GM18519 (cell line): Measurements from ENCODE around the gene TEX26.

Experiments used
- ATAC-seq: cut with Tn5 transposase; IDR thresholded peaks from one replicate; pipeline ENCODE4 v1.9.1; 2021; ENCODE audit warnings: mild to moderate bottlenecking, moderate library complexity; ENCODE audit not compliant: unreplicated experiment, low FRiP score

TEX26 gene

DNA sequence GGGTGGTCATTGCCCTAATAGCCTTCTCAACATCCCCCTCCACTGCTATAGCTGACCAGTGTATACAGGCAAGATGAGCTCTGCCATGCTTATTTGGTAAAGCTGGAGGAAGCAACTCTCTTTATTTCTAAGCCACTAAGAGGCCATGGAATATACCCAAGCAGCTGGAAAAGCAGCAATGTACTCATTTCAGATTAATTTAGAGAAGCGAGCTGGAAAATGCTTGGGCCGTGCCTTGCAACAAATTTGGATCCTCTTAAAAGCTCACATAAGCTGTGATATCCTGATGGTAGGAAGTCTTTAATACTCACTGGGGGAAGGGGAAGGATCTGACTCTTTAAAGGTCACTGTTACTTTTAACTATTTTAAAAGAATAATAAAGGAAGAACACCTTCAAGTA, 77.8 kb downstream of the TEX26 start:
- no peak for ATAC-seq

DNA sequence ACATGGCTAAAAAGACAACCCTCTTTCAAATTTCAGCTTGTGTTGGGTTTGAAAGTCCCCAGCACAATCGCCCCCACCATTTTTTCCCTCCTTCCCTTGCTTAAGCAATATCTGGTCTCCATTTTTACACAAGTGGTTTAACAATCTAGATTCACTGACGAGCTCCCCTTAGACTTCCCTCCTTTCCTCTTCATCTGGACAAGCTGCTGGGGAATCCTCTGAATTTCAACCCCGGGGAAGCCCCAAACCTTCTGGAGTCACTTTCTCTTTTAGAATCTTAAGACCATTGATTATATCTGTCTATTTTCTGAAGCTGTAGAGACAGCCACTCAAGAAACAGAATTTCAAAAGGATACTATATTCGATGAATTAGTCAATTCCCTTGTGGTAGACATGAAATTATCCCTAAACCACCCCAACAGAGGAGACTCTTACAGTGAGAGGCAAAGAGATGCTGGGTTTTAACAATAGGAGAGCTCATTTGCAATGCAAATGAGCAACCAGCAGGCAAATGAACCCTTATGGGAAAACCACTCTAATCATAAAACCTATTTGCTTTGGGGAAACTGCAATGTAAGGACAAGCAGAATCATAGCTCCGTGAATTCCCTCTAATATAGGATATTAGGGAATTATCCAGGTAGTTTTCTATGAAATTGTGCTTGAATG, 78.9 kb downstream of the TEX26 start:
- ATAC-seq: no peak

DNA sequence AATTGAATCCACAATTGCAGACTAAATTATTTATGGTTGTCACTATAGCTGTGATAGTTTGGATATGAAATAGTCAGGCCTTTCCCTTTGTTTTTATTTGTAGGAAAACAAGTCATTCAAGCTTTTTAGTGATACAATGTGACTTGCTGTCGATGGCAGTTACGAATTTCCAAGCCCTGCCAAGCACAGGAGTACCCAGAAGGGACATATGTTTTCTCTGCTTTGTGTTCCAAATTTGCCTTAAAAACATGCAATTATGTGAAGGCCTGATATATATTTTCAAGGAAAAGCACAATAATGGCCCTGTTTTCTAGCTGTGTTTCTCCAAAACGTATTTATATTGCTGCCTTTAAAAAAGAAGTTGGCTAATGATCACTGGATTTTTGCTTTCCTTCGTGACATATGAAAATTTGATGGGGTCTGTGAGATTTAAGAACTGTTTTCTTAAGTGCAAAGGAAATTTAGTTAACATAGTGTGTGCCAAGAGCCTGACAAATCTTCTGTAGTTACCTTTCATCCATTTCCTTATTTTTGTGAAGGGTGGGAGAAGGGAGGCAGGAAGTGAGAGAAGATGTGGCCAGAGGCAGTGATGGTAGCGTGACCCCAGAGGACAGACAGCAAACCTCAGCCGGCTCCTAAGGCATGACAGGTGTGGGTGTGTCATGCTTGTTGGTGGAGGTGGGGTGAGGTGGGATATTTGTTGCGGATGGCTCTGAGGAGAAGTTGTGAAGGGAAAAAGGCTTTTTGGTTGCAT, 79.6 kb downstream of the TEX26 start:
- ATAC-seq: no peak

DNA sequence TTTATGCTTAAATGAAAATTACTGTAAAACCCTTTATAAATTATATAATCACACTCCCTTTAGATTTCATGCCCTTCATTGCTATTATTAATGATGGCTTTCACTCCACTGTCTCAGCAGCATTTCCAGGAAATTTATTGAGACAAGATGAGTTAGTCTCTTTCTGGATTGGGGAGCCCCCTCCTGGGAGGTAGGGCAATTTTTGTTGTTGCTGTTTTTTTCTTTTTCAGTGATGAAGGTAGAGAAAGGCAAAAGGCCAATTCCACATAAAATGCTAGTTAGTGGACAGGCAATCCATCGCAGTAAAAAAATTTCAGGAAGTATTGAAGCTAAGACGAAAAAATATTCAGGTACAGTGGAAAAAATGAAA, 80.2 kb downstream of the TEX26 start:
- no peak for ATAC-seq

DNA sequence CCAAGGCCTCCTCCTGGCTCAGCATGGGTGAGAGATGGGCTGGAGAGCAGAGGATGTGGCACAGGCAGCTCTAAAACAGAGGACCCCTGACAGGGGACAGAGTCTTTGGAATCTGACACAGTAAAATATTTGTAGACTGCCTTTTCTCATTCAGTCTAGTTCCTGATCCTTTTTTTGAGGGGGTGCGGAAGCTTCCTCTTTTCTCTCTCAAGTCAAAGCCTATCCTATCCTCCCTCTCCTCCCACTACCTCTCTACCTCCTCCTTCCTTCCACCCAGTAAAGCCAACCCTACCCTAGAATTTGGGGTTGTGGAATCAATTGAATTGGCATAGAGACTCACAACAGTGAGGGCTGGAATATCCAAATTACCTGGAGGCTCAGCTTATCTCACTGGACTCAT, 82.0 kb downstream of the TEX26 start:
- no peak for ATAC-seq

DNA sequence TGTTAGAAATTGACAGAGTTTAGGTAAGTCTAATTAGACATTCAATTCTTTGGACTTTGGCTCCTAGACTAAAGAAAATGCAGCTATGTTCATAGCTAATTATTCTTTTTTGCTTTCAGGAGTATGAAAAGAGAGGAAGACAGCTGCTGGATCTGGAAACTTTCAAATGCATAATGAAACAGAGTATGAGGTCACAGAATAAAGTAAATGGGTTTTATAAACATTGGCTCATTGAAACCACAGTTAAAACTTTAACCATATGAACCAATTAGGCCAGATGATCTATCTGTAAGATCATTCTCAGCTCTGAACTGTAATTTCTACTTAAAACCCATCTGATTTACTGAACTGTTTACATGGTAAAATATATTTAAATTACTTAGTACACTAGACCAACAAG, 82.7 kb downstream of the TEX26 start:
- no peak for ATAC-seq

DNA sequence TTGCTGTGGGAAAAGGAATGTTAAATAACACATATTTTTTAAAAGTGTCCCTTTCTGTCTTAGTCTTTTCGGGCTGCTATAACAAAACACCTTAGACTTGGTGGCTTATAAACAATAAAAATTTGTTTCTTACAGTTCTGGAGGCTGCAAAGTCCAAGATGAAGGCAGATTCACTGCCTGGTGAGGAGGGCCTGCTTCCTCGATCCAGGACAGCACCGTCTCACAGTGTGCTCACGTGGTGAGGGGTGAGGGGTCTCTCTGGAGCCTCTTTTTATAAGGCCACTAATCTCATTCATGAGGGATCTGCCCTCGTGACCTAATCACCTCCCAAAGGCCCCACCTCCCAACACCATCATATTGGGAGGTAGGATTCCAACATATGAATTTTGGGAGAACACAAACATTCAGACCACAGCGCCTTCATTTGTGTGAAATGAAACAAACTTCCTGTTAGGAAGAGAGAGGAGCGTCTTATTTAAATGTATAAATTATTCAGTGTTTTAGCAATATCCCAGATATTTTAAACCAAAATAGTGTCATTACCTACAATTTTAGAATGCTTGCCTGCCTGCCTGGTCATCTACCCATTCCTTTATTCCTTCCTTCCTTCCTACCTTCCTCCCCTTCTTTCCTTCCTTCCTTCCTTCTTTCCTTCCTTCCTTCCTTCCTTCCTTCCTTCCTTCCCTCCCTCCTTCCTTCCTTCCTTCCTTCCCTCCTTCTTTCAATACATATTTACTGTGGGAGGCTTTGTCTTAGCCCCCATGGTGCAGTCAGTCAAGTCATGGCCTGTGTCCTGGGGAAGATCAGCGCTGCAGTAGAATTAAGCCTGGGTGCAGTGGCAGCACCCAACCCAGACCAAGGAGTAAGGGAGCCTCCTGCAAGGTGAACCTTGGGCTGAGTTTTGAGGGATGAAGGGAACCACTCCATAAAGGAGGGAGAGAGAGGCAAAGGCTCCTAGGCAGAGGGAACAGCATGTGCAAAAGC, 84.2 kb downstream of the TEX26 start:
- ATAC-seq: no peak

DNA sequence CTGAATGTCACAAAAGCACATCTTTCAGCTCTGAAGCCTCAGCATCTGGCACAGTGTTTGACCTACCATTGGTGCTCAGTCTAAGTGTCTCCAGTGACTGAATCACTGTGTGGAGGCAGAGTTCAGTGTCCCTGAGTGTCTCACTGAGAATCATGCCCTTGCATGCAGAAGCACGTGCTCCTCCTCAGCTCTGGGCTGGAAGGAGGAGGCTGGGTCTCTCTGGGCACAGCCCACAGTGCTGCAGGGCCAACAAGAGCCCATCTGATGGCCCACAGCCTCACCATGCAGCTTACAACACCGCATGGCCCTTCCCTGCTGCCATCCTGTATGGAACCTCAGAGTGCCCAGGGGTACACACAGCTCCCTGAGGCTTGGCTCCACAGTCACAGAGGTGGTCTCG, 86.1 kb downstream of the TEX26 start:
- ATAC-seq: no peak

DNA sequence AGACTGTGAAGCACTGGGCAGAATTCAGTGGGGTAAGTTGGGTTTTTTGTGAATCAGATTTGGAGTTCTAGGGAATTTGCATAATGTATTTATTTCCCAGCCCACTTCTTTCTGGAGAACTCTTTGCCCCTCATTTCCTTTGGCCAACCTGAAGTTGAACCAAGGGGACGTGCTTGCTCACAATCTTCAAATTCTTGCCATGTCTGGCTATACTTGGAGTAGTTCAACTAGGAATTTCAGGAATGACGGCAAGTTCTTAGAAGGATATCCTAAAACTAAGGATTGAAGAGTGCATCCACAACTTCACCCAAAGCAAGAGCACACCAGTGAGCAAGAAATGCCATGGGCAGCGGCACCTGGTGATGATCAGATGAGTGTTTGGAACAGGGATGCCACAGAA, 88.5 kb downstream of the TEX26 start:
- no peak for ATAC-seq

DNA sequence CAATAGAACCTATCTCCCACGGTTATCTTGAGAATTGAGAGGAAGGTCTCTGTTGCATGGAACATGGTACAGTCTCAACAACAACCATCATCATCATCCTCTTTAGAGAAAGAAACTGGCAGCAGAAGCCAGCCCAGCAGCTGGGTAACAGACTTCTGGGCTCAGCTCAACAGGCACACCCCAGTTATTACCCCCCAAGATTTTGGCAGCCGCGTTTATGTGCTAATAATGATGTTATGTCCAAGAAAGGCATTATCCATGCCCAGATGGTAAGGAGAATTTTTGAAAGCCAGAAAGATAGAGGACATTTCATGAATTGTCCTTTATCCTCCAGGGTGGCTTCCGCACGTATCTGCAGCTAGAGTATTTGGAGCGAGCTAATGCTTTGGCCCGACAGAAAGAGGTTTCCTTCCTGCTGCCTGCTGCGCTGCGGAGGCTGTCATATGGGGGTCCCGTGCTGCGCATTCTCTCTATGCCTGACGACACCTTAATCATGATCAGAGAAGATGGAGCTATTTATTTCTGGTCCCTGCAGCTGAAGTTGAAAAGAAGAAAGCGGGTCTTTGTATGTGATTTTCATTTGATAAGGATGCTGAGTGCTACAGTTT, 89.9 kb downstream of the TEX26 start:
- ATAC-seq: no peak

DNA sequence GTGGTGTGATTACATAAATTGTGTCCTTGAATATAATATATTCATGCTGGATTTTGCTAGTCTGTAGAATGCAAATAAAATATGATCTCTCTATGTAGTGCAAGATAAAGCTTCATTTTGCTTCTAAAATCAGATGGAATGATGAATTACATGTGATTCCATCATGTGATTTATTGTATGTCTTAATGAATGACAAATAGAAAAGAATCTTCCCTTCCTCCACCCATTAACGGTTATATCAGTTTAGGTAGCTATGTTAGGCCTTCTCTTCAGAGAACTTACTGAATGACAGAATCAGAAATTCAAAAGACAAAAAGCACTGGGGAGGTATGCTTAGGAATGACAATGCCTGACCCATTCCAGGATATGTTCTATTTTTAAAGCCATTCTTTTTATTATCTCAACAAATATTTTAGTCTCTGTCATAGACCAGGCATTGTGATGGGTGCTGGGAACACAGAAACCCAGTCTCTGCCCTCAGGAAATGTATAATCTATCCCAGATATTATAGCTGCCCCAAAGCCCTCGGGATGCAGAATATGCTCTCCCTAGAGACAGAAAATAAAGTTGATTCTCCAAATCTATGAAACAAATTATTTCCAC, 90.6 kb downstream of the TEX26 start:
- ATAC-seq: no peak
